Thoracic aorta (tissue), 2 donors: ENCODE results near the gene CBX5. TPM values are rescaled to one million over a fixed set of nuclear protein-coding genes. Genes with fewer than 3 reads are reported as not detected.

Experiments
- ATAC-seq: fragments of 150-250 bp; one replicate; pipeline ENCODE4 v1.8.0; 2017; ENCODE audit warnings: low read depth; ENCODE audit not compliant: insufficient number of reproducible peaks, low FRiP score
- DNase-seq: peaks from one replicate; pipeline ENCODE4 v3.0.0-alpha.2; 2020; ENCODE audit warnings: low spot score
- H3K27ac ChIP-seq, 2 donors: fragments of 200-600 bp; sonication (generic); 1 replicate in 1 of 2; 2 replicates in 1 of 2; pipeline ENCODE4 v1.5.1; 2016; ENCODE audit warnings: mild to moderate bottlenecking in 2 of 2, moderate library complexity in 2 of 2
- H3K27me3 ChIP-seq: fragments of 200-600 bp; sonication (generic); replicated peaks from 2 replicates; pipeline ENCODE4 v1.6.0; 2016; ENCODE audit warnings: mild to moderate bottlenecking; ENCODE audit not compliant: insufficient read depth
- H3K36me3 ChIP-seq: fragments of 200-600 bp; sonication (generic); one replicate; pipeline ENCODE4 v1.5.1; 2016
- H3K4me1 ChIP-seq, 2 donors: fragments of 200-600 bp; sonication (generic); 1 replicate in 1 of 2; 2 replicates in 1 of 2; pipeline versions ENCODE4 v1.5.1 to v1.6.0; 2016; ENCODE audit warnings: low read depth in 2 of 2, mild to moderate bottlenecking in 1 of 2; ENCODE audit not compliant: control insufficient read depth in 1 of 2
- H3K4me3 ChIP-seq: fragments of 200-600 bp; sonication (generic); 2 replicates; pipeline ENCODE4 v1.5.1; 2016; ENCODE audit warnings: mild to moderate bottlenecking
- H3K9me3 ChIP-seq: fragments of 200-600 bp; sonication (generic); 2 replicates; pipeline ENCODE4 v1.5.1; 2016
- total RNA-seq, 2 donors: library from RNA; depleted of rRNA; stranded (reverse); fragments of >200 nt; gene quantifications; one replicate each; pipeline versions ENCODE4 v1.1.0 to v1.2.3, GENCODE V29; 2016
- TF ChIP-seq, protein P1 (sequence below): fragments of 200-600 bp; sonication (generic); IDR thresholded peaks from one replicate; pipeline ENCODE4 v1.5.1; 2019; ENCODE audit warnings: antibody characterized with exemption

Gene CBX5
- total RNA-seq, 2 donors from 2014 or later, result 37.6 to 52.7 TPM

GRCh38 chr12:54199034-54199433, 80.9 kb downstream of the CBX5 start:
- Histone ChIP-seq H3K4me1 (no peaks in the 10 kb centered on the region), H3K36me3 (no peaks in the 10 kb centered on the region), H3K27me3 (no peaks in the 10 kb centered on the region), H3K4me3 (no peak overlapping the region), H3K9me3 (no peaks in the 10 kb centered on the region), H3K27ac (no peak overlapping the region)
- DNase-seq (no peak), ATAC-seq (no peak)
- TF ChIP-seq, protein P1, sequence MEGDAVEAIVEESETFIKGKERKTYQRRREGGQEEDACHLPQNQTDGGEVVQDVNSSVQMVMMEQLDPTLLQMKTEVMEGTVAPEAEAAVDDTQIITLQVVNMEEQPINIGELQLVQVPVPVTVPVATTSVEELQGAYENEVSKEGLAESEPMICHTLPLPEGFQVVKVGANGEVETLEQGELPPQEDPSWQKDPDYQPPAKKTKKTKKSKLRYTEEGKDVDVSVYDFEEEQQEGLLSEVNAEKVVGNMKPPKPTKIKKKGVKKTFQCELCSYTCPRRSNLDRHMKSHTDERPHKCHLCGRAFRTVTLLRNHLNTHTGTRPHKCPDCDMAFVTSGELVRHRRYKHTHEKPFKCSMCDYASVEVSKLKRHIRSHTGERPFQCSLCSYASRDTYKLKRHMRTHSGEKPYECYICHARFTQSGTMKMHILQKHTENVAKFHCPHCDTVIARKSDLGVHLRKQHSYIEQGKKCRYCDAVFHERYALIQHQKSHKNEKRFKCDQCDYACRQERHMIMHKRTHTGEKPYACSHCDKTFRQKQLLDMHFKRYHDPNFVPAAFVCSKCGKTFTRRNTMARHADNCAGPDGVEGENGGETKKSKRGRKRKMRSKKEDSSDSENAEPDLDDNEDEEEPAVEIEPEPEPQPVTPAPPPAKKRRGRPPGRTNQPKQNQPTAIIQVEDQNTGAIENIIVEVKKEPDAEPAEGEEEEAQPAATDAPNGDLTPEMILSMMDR, result no peak

DNA sequence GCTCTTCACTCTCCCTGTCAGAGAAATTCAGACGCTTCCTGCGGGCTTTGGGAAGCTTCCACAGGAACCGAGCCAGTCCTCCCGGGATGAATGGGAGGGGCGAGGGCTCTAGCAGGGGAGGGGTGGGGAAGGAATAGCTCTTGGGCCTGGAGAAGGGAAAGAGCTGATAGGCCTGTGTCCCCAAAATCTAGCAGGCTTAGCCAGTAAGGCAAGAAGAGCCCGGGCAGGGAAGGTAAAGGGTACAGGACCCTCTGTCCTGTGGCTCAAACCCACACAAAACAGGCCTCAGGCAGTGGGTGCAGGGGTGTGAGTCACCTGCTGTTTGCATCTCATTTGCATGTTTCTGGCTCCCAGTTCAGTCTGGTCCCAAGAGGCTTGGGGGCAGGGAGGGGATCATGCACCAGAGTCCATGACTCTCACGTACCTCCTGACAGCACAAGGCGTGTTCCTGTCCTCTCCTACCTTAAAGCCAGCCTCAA, 82.5 kb downstream of the CBX5 start:
- TF ChIP-seq, protein P1, result no peak
- DNase-seq (no peak), ATAC-seq (no peak)
- H3K27ac ChIP-seq, result no peak overlapping the region
- H3K9me3 ChIP-seq, result no peaks in the 10 kb centered on the region
- H3K4me3 ChIP-seq, result no peak overlapping the region
- H3K27me3 ChIP-seq, result no peaks in the 10 kb centered on the region
- H3K36me3 ChIP-seq, result no peaks in the 10 kb centered on the region
- no peaks in the 10 kb centered on the region for H3K4me1 ChIP-seq

- no peaks in the 10 kb centered on the region for H3K27me3 ChIP-seq
- no peaks in the 10 kb centered on the region for H3K9me3 ChIP-seq
- ATAC-seq, result no peak
- H3K27ac ChIP-seq, result no peak overlapping the region
- TF ChIP-seq, protein P1, result no peak
- DNase-seq, result no peak
- no peaks in the 10 kb centered on the region for H3K36me3 ChIP-seq
- H3K4me3 ChIP-seq, result no peak overlapping the region
- no peaks in the 10 kb centered on the region for H3K4me1 ChIP-seq
These were observed 82.9 kb downstream of the CBX5 start for GRCh38 chr12:54197010-54197409.

DNA sequence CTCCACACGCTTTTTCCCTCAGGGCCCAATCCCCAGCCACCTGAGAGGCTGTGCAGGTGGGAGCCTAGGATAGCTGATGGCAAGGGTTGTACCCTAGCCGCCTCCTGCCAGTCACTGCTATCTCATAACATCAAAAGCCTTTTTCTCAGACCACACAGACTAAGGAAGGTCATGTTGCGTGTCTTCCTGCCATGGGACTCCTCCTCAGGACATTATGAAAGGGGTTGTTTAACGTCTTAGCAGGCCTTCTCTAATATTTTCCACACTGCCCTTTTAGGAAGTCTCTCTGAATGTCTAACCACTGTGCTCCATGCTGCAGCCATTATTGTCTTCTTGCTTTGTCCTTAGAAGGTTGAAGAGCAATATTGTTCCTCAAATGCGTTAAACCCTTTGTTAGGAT, 83.5 kb downstream of the CBX5 start:
- H3K9me3 ChIP-seq, result no peaks in the 10 kb centered on the region
- TF ChIP-seq, protein P1, result no peak
- peaks cover 0 to 3% of the 10 kb centered on the region in 2 donors for H3K4me1 ChIP-seq
- no peaks in the 10 kb centered on the region for H3K36me3 ChIP-seq
- H3K27me3 ChIP-seq, result no peaks in the 10 kb centered on the region
- no peak overlapping the region for H3K27ac ChIP-seq
- no peak overlapping the region for H3K4me3 ChIP-seq
- DNase-seq (no peak), ATAC-seq (no peak)

DNA sequence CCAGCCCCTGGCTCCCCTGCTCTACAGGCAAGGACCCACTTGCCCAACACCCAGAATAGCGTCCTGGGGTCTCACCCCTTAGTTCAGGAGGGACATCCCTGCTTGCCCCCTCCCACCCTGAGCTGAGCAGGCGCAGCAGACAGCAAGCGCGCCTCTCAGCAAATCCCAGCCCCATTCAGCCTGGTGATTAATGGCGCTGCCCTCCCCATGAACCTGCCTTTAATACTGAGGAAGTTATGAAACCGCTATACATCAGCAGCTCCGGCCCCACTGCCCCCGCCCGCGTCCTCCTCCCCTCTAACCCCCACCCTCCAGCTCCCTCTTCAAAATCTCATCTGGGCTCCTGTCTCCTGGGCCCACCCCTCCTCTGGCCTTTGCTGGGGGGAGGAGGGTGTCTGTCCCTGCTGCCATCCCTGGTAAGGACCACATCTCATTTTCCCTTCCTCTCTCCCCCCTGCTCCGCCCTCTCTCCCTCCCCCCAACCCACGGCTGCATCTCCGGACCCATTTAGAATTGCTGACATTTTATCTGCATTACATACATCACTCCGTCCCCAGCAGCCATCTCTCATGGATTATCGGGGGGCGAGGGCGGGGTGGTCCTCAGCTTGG, 84.1 kb downstream of the CBX5 start:
- DNase-seq (no peak), ATAC-seq (no peak)
- H3K27me3 ChIP-seq, result no peaks in the 10 kb centered on the region

More for the DNA sequence above, 84.1 kb downstream of the CBX5 start:
- Histone ChIP-seq H3K27ac (no peak overlapping the region), H3K9me3 (no peaks in the 10 kb centered on the region), H3K4me3 (no peak overlapping the region), H3K36me3 (no peaks in the 10 kb centered on the region), H3K4me1 (peaks cover 0 to 6% of the 10 kb centered on the region in 2 donors)
- TF ChIP-seq, protein P1, result no peak
